HEK293 (cell line): ENCODE data around the gene DNASE1.
A peak's percentile ranks its signal among the peaks of the same experiment; 100 is the strongest.

Experiments used
- CTCF ChIP-seq: fragments of 450-650 bp; formaldehyde crosslinking; IDR thresholded peaks from 2 replicates; pipeline ENCODE4 v1.5.1; 2016; ENCODE audit warnings: missing biosample characterization, missing genetic modification characterization
- KLF9 ChIP-seq: fragments of 450-650 bp; formaldehyde crosslinking; IDR thresholded peaks from 2 replicates; pipeline ENCODE4 v1.5.1; 2016; ENCODE audit warnings: missing biosample characterization, missing genetic modification characterization, low read depth
- PBX3 ChIP-seq: sonication (generic); formaldehyde crosslinking; IDR thresholded peaks from 2 replicates; pipeline ENCODE4 v1.8.1; 2022; ENCODE audit warnings: mild to moderate bottlenecking, moderate library complexity, missing genetic modification reagents
- REST ChIP-seq: fragments of 450-650 bp; formaldehyde crosslinking; IDR thresholded peaks from 2 replicates; pipeline ENCODE4 v1.5.1; 2016; ENCODE audit warnings: missing biosample characterization, missing genetic modification characterization
- ZNF138 ChIP-seq: fragments of 450-650 bp; formaldehyde crosslinking; IDR thresholded peaks from 2 replicates; pipeline ENCODE4 v1.5.1; 2016; ENCODE audit warnings: missing biosample characterization, missing genetic modification characterization, borderline replicate concordance
- ZNF16 ChIP-seq: fragments of 450-650 bp; formaldehyde crosslinking; IDR thresholded peaks from 2 replicates; pipeline ENCODE4 v1.5.1; 2016; ENCODE audit warnings: low read depth, missing biosample characterization, missing genetic modification characterization
- ZNF24 ChIP-seq: fragments of 450-650 bp; formaldehyde crosslinking; IDR thresholded peaks from 2 replicates; pipeline ENCODE4 v1.5.1; 2016; ENCODE audit warnings: missing biosample characterization, missing genetic modification characterization
- ZNF639 ChIP-seq: fragments of 450-650 bp; formaldehyde crosslinking; IDR thresholded peaks from 2 replicates; pipeline ENCODE4 v1.5.1; 2016; ENCODE audit warnings: missing biosample characterization, missing genetic modification characterization
- ZNF660 ChIP-seq: fragments of 450-650 bp; IDR thresholded peaks from 2 replicates; pipeline ENCODE4 v1.5.1; 2018; ENCODE audit warnings: missing biosample characterization, mild to moderate bottlenecking, missing genetic modification characterization
- ZNF76 ChIP-seq: fragments of 450-650 bp; formaldehyde crosslinking; IDR thresholded peaks from 2 replicates; pipeline ENCODE4; 2016; ENCODE audit warnings: low read depth, missing biosample characterization, missing genetic modification characterization, borderline replicate concordance

- TF ChIP-seq KLF9 (tag by site-specific recombination) = no peak
- TF ChIP-seq CTCF (tag by site-specific recombination) = peak; percentile 92
- TF ChIP-seq PBX3 (CRISPR knock-in tag) = no peak; the same call in 1 of the 2 replicates
- peak; percentile 81 for TF ChIP-seq ZNF660 (tag by site-specific recombination)
- TF ChIP-seq ZNF639 = peak; percentile 69; the same call in 1 of the 2 replicates
- no peak for TF ChIP-seq ZNF24 (tag by site-specific recombination)
- no peak for TF ChIP-seq ZNF76 (tag by site-specific recombination)
- TF ChIP-seq ZNF138 (tag by site-specific recombination) = no peak
- TF ChIP-seq REST (tag by site-specific recombination) = no peak
- no peak for TF ChIP-seq ZNF16 (tag by site-specific recombination)
Measured at GRCh38 chr16:3690470-3690928, 36.0 kb downstream of the DNASE1 start.
